A204.1 (cell line): ENCODE measurements around the gene IRGQ.
"Not testable (repeated sequence)": the region's sequence is repeated elsewhere in the genome, so short reads cannot be mapped to it uniquely, and the experiment has no call there.

Experiments used
- FAIRE-seq: peaks from 2 replicates; lab custom pipeline; 2012; peaks lifted over from hg19 to GRCh38; lab: Jason Lieb, UNC

IRGQ gene, protein sequence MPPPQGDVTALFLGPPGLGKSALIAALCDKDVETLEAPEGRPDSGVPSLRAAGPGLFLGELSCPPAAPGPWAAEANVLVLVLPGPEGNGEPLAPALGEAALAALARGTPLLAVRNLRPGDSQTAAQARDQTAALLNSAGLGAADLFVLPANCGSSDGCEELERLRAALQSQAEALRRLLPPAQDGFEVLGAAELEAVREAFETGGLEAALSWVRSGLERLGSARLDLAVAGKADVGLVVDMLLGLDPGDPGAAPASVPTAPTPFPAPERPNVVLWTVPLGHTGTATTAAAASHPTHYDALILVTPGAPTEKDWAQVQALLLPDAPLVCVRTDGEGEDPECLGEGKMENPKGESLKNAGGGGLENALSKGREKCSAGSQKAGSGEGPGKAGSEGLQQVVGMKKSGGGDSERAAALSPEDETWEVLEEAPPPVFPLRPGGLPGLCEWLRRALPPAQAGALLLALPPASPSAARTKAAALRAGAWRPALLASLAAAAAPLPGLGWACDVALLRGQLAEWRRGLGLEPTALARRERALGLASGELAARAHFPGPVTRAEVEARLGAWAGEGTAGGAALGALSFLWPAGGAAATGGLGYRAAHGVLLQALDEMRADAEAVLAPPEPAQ

DNA sequence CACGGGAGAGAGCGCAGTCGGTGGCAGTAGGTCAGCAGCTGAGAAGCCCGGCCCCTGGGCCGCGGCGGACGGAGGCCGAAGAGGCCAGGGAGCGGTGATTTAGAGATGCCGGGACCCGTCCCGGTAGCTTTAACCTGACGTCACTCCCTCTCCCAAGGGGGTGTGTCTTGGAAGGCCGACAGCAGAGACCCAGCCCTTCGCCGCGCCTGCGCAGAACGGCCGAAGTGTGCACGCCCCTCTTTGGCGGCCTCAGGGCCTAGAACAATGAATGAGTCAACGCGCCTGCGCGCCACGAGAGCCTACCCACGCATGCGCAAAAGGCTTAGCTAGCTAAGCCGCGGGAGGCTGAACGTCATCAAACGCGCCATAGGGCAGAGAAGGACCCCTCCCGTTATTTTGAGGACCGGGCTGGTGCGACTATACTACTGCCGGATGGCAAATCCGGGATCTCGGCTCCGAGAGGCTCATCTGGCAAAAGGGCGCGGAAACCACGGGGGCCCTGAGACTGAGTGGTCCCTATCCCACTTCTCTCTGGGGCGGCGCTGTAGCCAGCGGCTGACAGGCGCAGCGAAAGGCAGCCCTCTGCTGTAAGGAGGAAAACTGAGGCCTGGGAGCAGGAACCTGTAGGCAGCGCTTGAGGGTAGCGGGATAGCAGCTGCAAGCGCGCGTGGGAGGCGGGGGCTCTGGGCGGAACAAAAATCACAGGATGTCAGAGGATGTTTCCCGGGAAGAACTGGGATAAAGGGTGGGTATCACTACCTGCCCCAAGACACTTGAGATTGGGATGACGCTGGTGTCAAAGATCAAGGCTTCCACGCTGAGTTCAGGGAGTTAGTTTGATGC is at the start of gene IRGQ, which contains the start of gene ZNF576:
IRGQ (minus strand) TSS at position 136 of the 843 bp plus-strand sequence. CDS start 796 bp downstream, outside the sequence.
ZNF576 (plus strand) TSS at position 597 of the 843 bp plus-strand sequence. CDS start 514 bp downstream, outside the sequence.
- peak; percentile 98 for FAIRE-seq

- no peak for FAIRE-seq
Measured at GRCh38 chr19:43644181-43644580, 48.2 kb upstream of the IRGQ start.

- no peak for FAIRE-seq
Measured at GRCh38 chr19:43643326-43643725, 47.4 kb upstream of the IRGQ start.

- no peak for FAIRE-seq
Measured at GRCh38 chr19:43642531-43642930, 46.6 kb upstream of the IRGQ start.

GRCh38 chr19:43641333-43641732 is 45.4 kb upstream of the IRGQ start:
- FAIRE-seq: no peak

- no peak for FAIRE-seq
Measured at GRCh38 chr19:43640424-43640757, 44.5 kb upstream of the IRGQ start.

GRCh38 chr19:43639519-43640423 is 43.8 kb upstream of the IRGQ start, which contains the start of gene CADM4:
Gene CADM4, minus strand, starts transcription at chr19:43639850. Its CDS starts 60 bp downstream, at chr19:43639790.
- no peak for FAIRE-seq

DNA sequence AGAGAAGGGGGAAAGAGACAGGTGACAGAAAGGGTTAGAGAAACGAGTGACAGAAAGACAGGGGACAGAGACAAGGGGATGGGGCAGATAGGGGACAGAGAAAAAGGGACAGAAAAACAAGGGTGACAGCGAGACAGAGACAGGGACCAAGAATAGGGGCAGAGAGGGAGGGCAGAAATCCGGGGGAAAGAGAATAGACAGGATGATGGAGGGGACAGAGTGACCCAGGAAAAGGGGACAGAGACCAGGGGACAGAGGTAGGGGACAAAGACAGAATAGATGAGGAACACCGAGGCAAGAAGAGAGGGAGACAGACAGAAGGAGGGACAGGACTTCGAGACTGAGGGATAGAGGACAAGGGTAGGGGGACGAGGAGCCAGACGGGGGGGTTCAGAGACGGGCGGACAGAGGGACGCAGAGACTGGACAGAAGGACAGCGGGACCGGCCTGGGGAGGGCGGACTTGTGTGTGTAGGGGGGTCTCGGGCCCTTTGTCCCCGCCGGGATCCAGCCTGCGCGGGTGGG is 43.1 kb upstream of the IRGQ start:
- no peak for FAIRE-seq

DNA sequence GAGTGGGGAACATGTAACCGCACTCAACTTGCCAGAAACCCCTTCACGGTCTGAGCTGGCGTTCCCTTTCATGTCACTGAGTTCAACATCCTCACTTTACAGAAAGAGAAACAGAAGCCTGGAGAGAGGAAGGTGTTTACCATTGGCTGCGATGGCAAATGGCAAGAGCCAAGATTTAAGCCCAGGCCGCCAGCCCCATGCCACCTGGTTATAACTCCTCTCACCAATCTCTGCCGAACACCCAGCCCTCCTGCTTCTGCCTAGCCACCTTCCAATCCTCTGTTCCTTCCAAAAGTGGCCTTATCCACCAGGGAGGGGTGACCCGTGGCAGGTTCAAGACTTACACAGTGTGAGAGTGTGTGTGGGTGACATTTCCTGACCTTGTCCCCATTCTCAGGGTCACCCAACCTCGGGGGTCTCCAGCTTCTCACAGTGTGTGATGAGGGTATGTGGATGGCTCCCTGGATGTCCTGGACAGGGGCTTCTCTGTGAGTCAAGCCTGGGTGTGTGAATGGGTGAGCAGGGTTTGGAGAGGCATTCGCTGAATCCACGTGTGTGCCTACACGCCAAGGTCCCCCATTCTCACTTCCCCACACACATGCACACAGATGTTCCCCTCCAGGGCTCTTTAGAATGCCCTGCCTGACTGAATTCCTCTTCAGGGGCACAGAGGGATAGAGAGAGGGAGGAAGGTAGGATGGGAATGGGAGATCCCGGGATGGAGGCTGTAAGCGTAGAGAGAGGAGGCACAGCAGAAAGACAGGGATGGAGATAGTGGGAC is 42.5 kb upstream of the IRGQ start:
- FAIRE-seq: no peak

DNA sequence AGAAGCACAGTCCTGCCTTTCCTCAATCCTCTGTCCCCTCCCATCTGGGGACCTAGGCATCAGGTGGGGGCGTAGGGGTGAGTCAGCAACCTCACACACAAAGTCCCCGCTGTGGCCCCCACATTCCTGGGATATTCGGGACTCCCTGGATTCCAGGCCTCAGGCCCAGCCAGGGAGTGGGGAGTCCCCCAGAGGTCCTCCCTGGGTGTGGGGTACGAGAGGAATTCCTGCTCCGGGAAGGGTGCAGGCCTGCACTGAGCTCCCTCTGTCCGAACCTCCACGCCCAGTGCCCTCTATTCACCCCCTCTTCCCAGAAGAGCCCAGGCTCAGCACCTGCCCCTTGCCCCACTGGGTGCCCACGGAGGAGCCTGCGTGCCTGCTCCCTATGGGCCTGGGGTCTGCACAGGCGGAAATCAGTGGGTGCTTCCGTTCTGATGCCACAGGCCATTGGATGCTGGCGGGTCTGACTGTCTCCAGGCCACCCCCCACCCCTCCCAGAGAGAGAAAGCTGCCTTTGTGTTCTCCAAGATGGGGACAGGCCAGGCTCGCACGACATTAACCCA is 40.3 kb upstream of the IRGQ start:
- no peak for FAIRE-seq

GRCh38 chr19:43635561-43635940 is 39.6 kb upstream of the IRGQ start:
- not testable (repeated sequence) for FAIRE-seq

DNA sequence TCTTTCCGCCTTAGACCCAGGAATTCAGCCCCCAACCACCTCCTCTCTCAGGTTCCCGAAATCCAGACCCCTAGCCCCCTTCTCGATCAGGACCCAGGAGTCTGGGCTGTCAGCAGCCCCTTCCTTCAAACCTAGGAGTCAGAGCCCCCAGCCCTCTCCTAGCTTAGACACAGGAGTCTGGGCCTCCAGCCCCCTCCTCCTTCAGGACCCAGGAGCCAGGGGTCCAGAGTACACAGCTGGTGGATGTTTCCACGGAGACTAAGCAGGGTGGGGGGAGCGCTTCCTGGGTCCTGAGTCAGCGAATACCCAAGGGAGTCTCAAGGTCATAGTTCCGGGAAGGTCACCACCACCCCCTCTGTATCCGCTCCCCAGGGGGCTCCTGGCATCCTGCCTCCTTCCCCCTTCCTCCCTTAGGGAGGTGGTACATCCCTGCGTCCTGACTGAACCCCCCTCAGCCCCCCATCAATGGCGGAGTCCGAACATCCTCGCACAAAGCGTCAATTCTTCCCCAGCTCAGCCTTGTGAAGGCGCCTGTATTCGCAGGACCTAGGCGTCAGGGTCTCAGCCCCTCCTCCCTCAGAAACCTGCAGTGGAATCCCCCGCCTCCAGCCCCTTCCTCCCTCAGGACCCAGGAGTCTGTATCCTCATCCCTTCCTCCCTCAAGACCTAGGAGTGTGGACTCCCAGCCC is 39.1 kb upstream of the IRGQ start:
- FAIRE-seq: no peak

GRCh38 chr19:43634506-43634871 is 38.6 kb upstream of the IRGQ start:
- FAIRE-seq: no peak

GRCh38 chr19:43634068-43634467 is 38.1 kb upstream of the IRGQ start:
- no peak for FAIRE-seq

- FAIRE-seq: no peak
Measured at GRCh38 chr19:43633520-43633919, 37.6 kb upstream of the IRGQ start.

DNA sequence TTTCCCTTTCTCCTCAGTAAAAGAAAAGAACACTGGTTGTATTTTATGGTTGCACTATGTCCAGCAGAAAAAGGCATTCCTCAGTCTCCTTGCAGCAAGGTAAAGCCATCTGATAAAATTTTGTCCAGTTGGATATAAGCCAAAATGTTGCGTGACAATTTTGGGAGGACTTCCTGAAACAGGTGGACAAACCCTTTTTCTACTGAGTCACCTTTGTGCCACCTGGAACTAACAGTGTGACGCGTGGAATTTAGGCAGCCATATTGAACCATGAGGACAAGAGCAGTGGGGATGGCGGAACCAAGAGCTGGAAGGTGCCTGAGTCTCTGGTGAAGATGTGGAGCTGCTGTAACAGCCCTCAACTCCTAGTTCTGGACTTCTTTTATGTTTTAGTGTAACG is 35.6 kb upstream of the IRGQ start:
- FAIRE-seq: no peak

DNA sequence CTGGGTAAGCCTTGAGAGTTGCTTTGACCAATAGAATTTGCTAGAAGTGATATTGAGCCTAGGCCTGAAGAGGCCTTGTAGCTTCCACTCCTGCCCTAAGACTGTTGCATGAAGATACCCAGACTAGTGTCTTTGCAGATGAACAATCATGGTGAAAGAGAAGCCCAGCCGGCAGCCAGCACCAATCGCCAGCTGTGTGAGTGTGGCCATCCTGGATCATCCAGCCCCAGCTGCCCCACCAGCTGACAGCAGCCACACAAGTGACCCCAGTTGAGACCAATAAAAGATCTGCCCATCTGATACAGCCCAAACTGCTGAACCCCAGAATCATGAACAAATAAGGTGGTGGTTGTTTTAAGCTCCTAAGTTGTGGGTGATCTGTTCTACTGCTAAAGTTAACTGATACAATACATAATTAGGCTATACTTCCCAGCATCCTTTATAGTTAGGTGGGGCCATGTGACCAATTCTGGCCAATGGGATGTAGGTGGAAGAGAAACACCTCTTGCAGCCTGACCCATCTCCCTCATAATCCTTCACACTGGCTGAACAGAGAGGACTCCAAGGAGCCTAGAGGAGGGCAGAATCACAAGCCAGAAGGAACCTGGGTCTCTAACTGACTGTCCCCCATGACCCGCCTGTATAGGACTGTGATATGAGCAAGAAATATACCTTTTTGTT is 32.9 kb upstream of the IRGQ start:
- no peak for FAIRE-seq

DNA sequence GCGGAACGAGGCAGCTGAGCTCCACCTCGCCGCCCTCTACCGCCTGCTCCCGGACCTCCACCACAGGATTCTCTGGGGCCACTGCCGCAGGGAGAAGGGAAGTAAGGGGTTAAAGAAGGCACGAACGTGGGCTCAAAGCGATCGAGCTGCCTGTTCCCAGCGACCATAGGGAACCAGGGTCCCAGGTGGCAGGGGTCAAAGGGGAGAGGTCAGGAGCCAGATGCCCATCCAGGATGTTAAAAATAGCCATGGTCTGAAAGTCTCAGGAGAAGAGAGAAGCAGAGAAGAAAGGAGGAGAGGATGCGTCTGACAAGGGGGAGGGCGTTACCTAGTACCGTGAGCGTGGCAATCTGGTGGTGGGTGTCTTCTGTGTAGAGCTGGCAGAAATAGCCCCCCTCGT is 30.9 kb upstream of the IRGQ start:
- no peak for FAIRE-seq

GRCh38 chr19:43625918-43626579 is 30.1 kb upstream of the IRGQ start:
- no peak for FAIRE-seq
